Erythroblast (primary cell): ENCODE measurements around the gene GPC5.

Experiments
- GATA1 ChIP-seq: IDR thresholded peaks from 2 replicates; pipeline ENCODE4 v1.6.1; 2011; ENCODE audit warnings: low read depth, mild to moderate bottlenecking, control low read depth, low read length, moderate library complexity
- POLR2A ChIP-seq: IDR thresholded peaks from 2 replicates; pipeline ENCODE4 v1.6.1; 2011; ENCODE audit warnings: mild to moderate bottlenecking, low read length

GRCh38 chr13:92179223-92179622 lies 780.8 kb downstream of the GPC5 start:
- TF ChIP-seq POLR2A (no peak), GATA1 (no peak)
